Lung (tissue), 12 donors: ENCODE data around the gene SPOPL. TPM values are rescaled to one million over a fixed set of nuclear protein-coding genes. Genes with fewer than 3 reads are reported as not detected.
A peak's percentile ranks its signal among the peaks of the same experiment; 100 is the strongest.

Experiments used
- ATAC-seq: fragments of 200-7000 bp; cut with Tn5 transposase; one replicate; pipeline ENCODE4 v1.9.1; 2020; ENCODE audit warnings: moderate number of reproducible peaks; ENCODE audit not compliant: insufficient read depth, low FRiP score
- DNase-seq, 3 donors: peaks; one replicate each; pipeline ENCODE4 v3.0.0-alpha.2; 2013 to 2017
- H3K27ac ChIP-seq, 2 donors: one replicate each; pipeline ENCODE4 v1.5.1; 2013; ENCODE audit warnings: mild to moderate bottlenecking in 2 of 2, moderate library complexity in 2 of 2, control low read depth in 1 of 2, inconsistent platforms in 1 of 2, low read depth in 1 of 2, low read length in 1 of 2
- H3K27me3 ChIP-seq, 3 donors: one replicate each; pipeline ENCODE4 v1.5.1; 2013; ENCODE audit warnings: low read length in 2 of 3; ENCODE audit not compliant: control insufficient read depth in 3 of 3, insufficient read depth in 3 of 3
- H3K36me3 ChIP-seq, 4 donors: one replicate each; pipeline ENCODE4 v1.5.1; 2013; ENCODE audit warnings: low read length in 4 of 4, mild to moderate bottlenecking in 1 of 4, moderate library complexity in 1 of 4; ENCODE audit not compliant: control insufficient read depth in 4 of 4, insufficient read depth in 4 of 4
- H3K4me1 ChIP-seq, 5 donors: one replicate each; pipeline ENCODE4 v1.5.1; 2013; ENCODE audit warnings: low read length in 5 of 5, mild to moderate bottlenecking in 2 of 5, moderate library complexity in 1 of 5; ENCODE audit not compliant: control insufficient read depth in 5 of 5, insufficient read depth in 5 of 5
- H3K4me3 ChIP-seq: one replicate; pipeline ENCODE4 v1.5.1; 2013; ENCODE audit warnings: mild to moderate bottlenecking, control low read depth, moderate library complexity
- H3K9ac ChIP-seq, 2 donors: one replicate each; pipeline ENCODE4 v1.5.1; 2013; ENCODE audit warnings: low read length in 2 of 2, control low read depth in 1 of 2; ENCODE audit not compliant: insufficient read depth in 1 of 2
- H3K9me3 ChIP-seq, 4 donors: one replicate each; pipeline ENCODE4 v1.5.1; 2013; ENCODE audit warnings: low read length in 3 of 4, mild to moderate bottlenecking in 1 of 4, moderate library complexity in 1 of 4; ENCODE audit not compliant: control insufficient read depth in 4 of 4, insufficient read depth in 3 of 4
- CTCF ChIP-seq: IDR thresholded peaks from 2 replicates; pipeline ENCODE4 v1.5.1; 2012; ENCODE audit warnings: mild to moderate bottlenecking; ENCODE audit errors: control extremely low read depth, extremely low read depth
- WGBS, 2 donors: extraction: QIAGEN DNeasy Blood & Tissue Kit; methylation state at CpG; one replicate each; pipeline ENCODE4 v1.1.7; 2013; 5-methylcytosine and 5-hydroxymethylcytosine counted together
- polyA plus RNA-seq, 2 donors: library from polyadenylated mRNA; stranded (reverse); fragments of 200-250 nt; gene quantifications; one replicate each; pipeline ENCODE4 v1.2.1, GENCODE V29; 2013
- total RNA-seq, 2 donors: library from RNA; depleted of rRNA in 1 of 2; stranded (reverse); fragments of >200 nt in 1 of 2; gene quantifications; one replicate each; pipeline ENCODE4 v1.2.1, GENCODE V29; 2014 to 2021
- donor health status: control.
- donor health status: control.
- donor health status: Bipolar disorder and iron deficiency.
- donor health status: healthy.
- donor health status: DM: yes; HTN: yes; CAD: no.

SPOPL gene
- total and polyA plus RNA-seq, 4 donors: 4.4 to 39.7 (median 18.2) TPM

DNA sequence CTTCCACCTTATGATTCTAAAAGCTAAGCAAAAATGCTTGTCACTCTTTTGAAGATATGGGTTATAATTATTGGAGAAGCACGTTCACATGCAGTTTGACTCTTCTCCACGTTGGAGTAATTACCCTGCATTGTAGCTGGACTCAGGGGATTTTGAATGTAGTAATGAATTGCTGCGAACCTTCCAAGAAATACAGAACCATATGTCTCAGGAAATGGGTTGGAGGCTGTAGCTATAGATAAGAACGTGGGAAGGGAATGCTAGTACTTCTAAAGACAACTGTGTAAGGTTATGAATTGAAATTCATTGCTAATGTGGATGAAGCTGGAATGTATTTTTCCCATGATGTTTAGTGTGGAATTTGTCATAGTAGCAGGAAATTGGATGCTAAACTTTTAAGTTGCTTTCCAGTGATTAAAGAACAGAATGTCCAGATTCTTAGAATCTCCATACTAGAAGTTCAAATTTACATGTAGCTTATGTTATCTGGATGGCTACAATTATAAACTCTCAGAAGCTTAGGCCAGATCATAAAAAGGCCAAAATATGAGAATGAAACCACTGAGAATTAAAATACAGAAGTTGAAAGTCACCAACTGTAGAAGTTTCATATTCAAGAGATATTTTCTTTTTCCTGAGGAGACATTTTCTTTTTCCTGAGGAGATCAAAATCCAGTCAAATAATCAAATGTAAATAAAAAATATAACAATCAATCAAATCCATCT is 27.3 kb upstream of the SPOPL start:
- TF ChIP-seq CTCF: no peak

GRCh38 chr2:138475277-138475776 is 26.2 kb upstream of the SPOPL start:
- Histone ChIP-seq H3K4me3 (no peak overlapping the region), H3K4me1 (no peaks in the 10 kb centered on the region), H3K9ac (no peak overlapping the region), H3K9me3 (no peaks in the 10 kb centered on the region), H3K27ac (no peak overlapping the region), H3K36me3 (no peaks in the 10 kb centered on the region), H3K27me3 (no peaks in the 10 kb centered on the region)
- no peak for ATAC-seq
- DNase-seq: no peak
- 16 to 20% methylated on average over 4 of the region's 4 CpGs for WGBS, 2 donors
- no peak for TF ChIP-seq CTCF

More for the DNA sequence above, 27.3 kb upstream of the SPOPL start:
- ATAC-seq (no peak), DNase-seq (peak in 1 of 3 donors; percentile 15)
- no peaks in the 10 kb centered on the region for H3K27me3 ChIP-seq
- no peak overlapping the region for H3K4me3 ChIP-seq
- H3K9ac ChIP-seq: no peak overlapping the region
- 29 to 55% methylated on average over 4 of the region's 4 CpGs for WGBS, 2 donors
- no peaks in the 10 kb centered on the region for H3K4me1 ChIP-seq
- H3K27ac ChIP-seq: no peak overlapping the region
- no peaks in the 10 kb centered on the region for H3K9me3 ChIP-seq
- no peaks in the 10 kb centered on the region for H3K36me3 ChIP-seq

GRCh38 chr2:138476186-138476585 is 25.4 kb upstream of the SPOPL start:
- Histone ChIP-seq H3K9me3 (no peaks in the 10 kb centered on the region), H3K27ac (no peak overlapping the region), H3K27me3 (no peaks in the 10 kb centered on the region), H3K4me1 (no peaks in the 10 kb centered on the region), H3K36me3 (no peaks in the 10 kb centered on the region), H3K4me3 (no peak overlapping the region), H3K9ac (no peak overlapping the region)
- DNase-seq (no peak), ATAC-seq (no peak)
- no peak for TF ChIP-seq CTCF
